AG20443 (cell line): ENCODE data around the gene FDX2.
A peak's percentile ranks its signal among the peaks of the same experiment; 100 is the strongest.

ENCODE experiments used
- DNase-seq: peaks from one replicate; pipeline ENCODE4 v3.0.0; 2012; ENCODE audit warnings: low spot score, mixed read lengths

FDX2 gene

GRCh38 chr19:10332965-10333757 is 17.3 kb upstream of the FDX2 start, which contains the start of gene RAVER1:
Gene RAVER1 (minus strand): TSS chr19:10333529. CDS start chr19:10333507, 22 bp downstream.
- DNase-seq: peak; percentile 99

- no peak for DNase-seq
These were observed 16.5 kb upstream of the FDX2 start for GRCh38 chr19:10332158-10332964.

GRCh38 chr19:10329555-10329954 is 13.7 kb upstream of the FDX2 start:
- DNase-seq: no peak

- DNase-seq: no peak
These were observed 13.0 kb upstream of the FDX2 start for GRCh38 chr19:10328558-10329429.

GRCh38 chr19:10327793-10328192 is 12.0 kb upstream of the FDX2 start:
- DNase-seq: no peak

- no peak for DNase-seq
These were observed 9.9 kb upstream of the FDX2 start for GRCh38 chr19:10325732-10326131.

GRCh38 chr19:10321874-10322835 is 6.3 kb upstream of the FDX2 start:
- DNase-seq: no peak

GRCh38 chr19:10321417-10321797 is 5.6 kb upstream of the FDX2 start:
- no peak for DNase-seq

- no peak for DNase-seq
These were observed 5.0 kb upstream of the FDX2 start for GRCh38 chr19:10320602-10321416.

- no peak for DNase-seq
These were observed 3.2 kb upstream of the FDX2 start for GRCh38 chr19:10318807-10319682.

- no peak for DNase-seq
These were observed 2.1 kb upstream of the FDX2 start for GRCh38 chr19:10317857-10318462.

- DNase-seq: no peak
These were observed 1.4 kb upstream of the FDX2 start for GRCh38 chr19:10317045-10317856.

GRCh38 chr19:10316229-10317044 is 622 bp upstream of the FDX2 start:
- DNase-seq: no peak

- DNase-seq: no peak
These were observed 6.4 kb downstream of the FDX2 start, which contains the start of gene ZGLP1 for GRCh38 chr19:10309423-10309822. Gene ZGLP1 (minus strand): TSS chr19:10309815.

- DNase-seq: no peak
These were observed 9.5 kb downstream of the FDX2 start for GRCh38 chr19:10306327-10306726.

GRCh38 chr19:10305139-10305806 is 10.5 kb downstream of the FDX2 start:
- peak; percentile 67 for DNase-seq
